ENCODE data around the gene NDUFC2. TPM values are rescaled to one million over a fixed set of nuclear protein-coding genes. Genes with fewer than 3 reads are reported as not detected.

Gene NDUFC2
- total and polyA plus RNA-seq, 2 donors (not counting 1 experiment from before 2014, with no cell fraction given), result 49.0 to 65.0 TPM

GRCh38 chr11:78076733-78077403 is 2.8 kb downstream of the NDUFC2 start:
- intact Hi-C loops (cut with micrococcal nuclease), result loop anchor here (10.0 kb wide), 1 partner anchor 82 kb away; the partner anchor contains the start of gene INTS4
- Mint-ChIP-seq H3K4me3 (peak overlapping the region; percentile 0), H3K27ac (no peak overlapping the region), H3K9me3 (ENCODE audit: insufficient read depth) (no peaks in the 10 kb centered on the region), H3K4me1 (peaks cover 54% of the 10 kb centered on the region), H3K27me3 (no peaks in the 10 kb centered on the region)
- Histone ChIP-seq H3K4me2 (replicated peaks; ENCODE audit: low read depth, low read length, poor library complexity, severe bottlenecking) (peak overlapping the region; percentile 20), H3K27ac (ENCODE audit: low read length in 2 of 2) (no peak overlapping the region), H3K4me1 (ENCODE audit: control insufficient read depth in 2 of 2, insufficient read depth in 2 of 2, low read length in 2 of 2) (peaks cover 18 to 35% of the 10 kb centered on the region in 2 donors), H3K9me3 (ENCODE audit: control extremely low read depth in 1 of 3, control insufficient read depth in 2 of 3, insufficient read depth in 1 of 3, low read length in 2 of 3) (no peaks in the 10 kb centered on the region), H3K4me3 (ENCODE audit: control extremely low read depth in 1 of 5, extremely low read depth in 1 of 5, insufficient read depth in 1 of 5, low read depth in 2 of 5, low read length in 4 of 5) (no peak overlapping the region), H2AFZ (ENCODE audit: insufficient read depth, low read depth, low read length, poor library complexity, severe bottlenecking) (no peak overlapping the region), H3K79me2 (ENCODE audit: control insufficient read depth, insufficient read depth, low read length) (peaks cover 64% of the 10 kb centered on the region), H4K20me1 (ENCODE audit: control insufficient read depth, insufficient read depth, low read length, poor library complexity, severe bottlenecking) (peaks cover 40% of the 10 kb centered on the region), H3K36me3 (replicated peaks in 1 of 2; ENCODE audit: control extremely low read depth in 1 of 2, control insufficient read depth in 1 of 2, extremely low read depth in 1 of 2, insufficient read depth in 2 of 2, low read length in 1 of 2) (peaks cover under 1 to 13% of the 10 kb centered on the region in 2 experiments), H3K27me3 (replicated peaks in 1 of 4; ENCODE audit: control extremely low read depth in 1 of 4, control insufficient read depth in 3 of 4, insufficient read depth in 4 of 4, low read length in 3 of 4) (no peaks in the 10 kb centered on the region), H3K9ac (ENCODE audit: low read length) (no peak overlapping the region)
- ChIA-PET POLR2A (no interaction called here), CTCF (no interaction called here)
- TF ChIP-seq CTCF (IDR thresholded peaks at IDR 0.05) (no peak), EZH2 (IDR thresholded peaks at IDR 0.05; ENCODE audit: borderline replicate concordance, insufficient read depth, low read depth, low read length, poor library complexity, severe bottlenecking) (no peak)
- ATAC-seq (ENCODE audit: low read depth) (no peak), DNase-seq (no peak)
- 92% methylated on average over 5 of the region's 6 CpGs for WGBS (ENCODE audit: insufficient coverage)

DNA sequence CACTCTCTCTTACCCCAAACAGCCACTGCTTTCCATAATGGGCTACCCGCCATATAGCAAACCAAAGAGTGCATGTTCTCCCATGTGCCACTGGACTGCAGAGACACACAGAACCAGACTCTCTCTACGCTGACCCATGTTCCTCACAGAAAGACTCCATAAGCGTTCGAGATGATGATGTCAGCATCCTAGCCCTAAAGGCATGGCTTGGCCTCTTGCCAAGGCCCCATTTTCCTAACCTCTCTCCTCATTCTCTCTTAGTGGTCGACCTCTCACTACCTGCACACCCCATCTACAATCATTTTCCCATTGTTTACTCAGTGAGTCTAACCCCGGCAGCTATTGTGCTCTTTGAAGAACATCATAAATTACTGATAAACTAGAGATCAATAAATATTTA is 4.9 kb downstream of the NDUFC2 start:
- no peak overlapping the region for H3K4me3 Mint-ChIP-seq
- intact Hi-C loops (cut with micrococcal nuclease), result loop anchor here (10.0 kb wide), 1 partner anchor 80 kb away; the partner anchor contains the start of gene INTS4
- Histone ChIP-seq H3K9ac (ENCODE audit: low read length) (no peak overlapping the region), H4K20me1 (ENCODE audit: control insufficient read depth, insufficient read depth, low read length, poor library complexity, severe bottlenecking) (peaks cover 40% of the 10 kb centered on the region), H3K4me3 (ENCODE audit: control extremely low read depth in 1 of 5, extremely low read depth in 1 of 5, insufficient read depth in 1 of 5, low read depth in 2 of 5, low read length in 4 of 5) (no peak overlapping the region), H3K4me1 (ENCODE audit: control insufficient read depth in 2 of 2, insufficient read depth in 2 of 2, low read length in 2 of 2) (peaks cover 18 to 28% of the 10 kb centered on the region in 2 donors), H3K27me3 (replicated peaks in 1 of 4; ENCODE audit: control extremely low read depth in 1 of 4, control insufficient read depth in 3 of 4, insufficient read depth in 4 of 4, low read length in 3 of 4) (no peaks in the 10 kb centered on the region), H3K36me3 (replicated peaks in 1 of 2; ENCODE audit: control extremely low read depth in 1 of 2, control insufficient read depth in 1 of 2, extremely low read depth in 1 of 2, insufficient read depth in 2 of 2, low read length in 1 of 2) (peaks cover 6 to 33% of the 10 kb centered on the region in 2 experiments), H3K9me3 (ENCODE audit: control extremely low read depth in 1 of 3, control insufficient read depth in 2 of 3, insufficient read depth in 1 of 3, low read length in 2 of 3) (no peaks in the 10 kb centered on the region), H3K79me2 (ENCODE audit: control insufficient read depth, insufficient read depth, low read length) (peaks cover 72% of the 10 kb centered on the region), H3K27ac (ENCODE audit: low read length in 2 of 2) (no peak overlapping the region), H2AFZ (ENCODE audit: insufficient read depth, low read depth, low read length, poor library complexity, severe bottlenecking) (no peak overlapping the region), H3K4me2 (replicated peaks; ENCODE audit: low read depth, low read length, poor library complexity, severe bottlenecking) (no peak overlapping the region)
- no peaks in the 10 kb centered on the region for H3K9me3 Mint-ChIP-seq (ENCODE audit: insufficient read depth)
- ATAC-seq (ENCODE audit: low read depth), result no peak
- H3K27me3 Mint-ChIP-seq, result no peaks in the 10 kb centered on the region
- 100% methylated on average over 4 of the region's 6 CpGs for WGBS (ENCODE audit: insufficient coverage)
- no peak overlapping the region for H3K27ac Mint-ChIP-seq
- H3K4me1 Mint-ChIP-seq, result peaks cover 45% of the 10 kb centered on the region
- POLR2A ChIA-PET, result no interaction called here
- DNase-seq, result no peak
- TF ChIP-seq CTCF (IDR thresholded peaks at IDR 0.05) (no peak), EZH2 (IDR thresholded peaks at IDR 0.05; ENCODE audit: borderline replicate concordance, insufficient read depth, low read depth, low read length, poor library complexity, severe bottlenecking) (no peak)
- CTCF ChIA-PET, result no interaction called here

All from B cell (primary cell).